ENCODE data around the gene CD59. TPM values are rescaled to one million over a fixed set of nuclear protein-coding genes. Genes with fewer than 3 reads are reported as not detected.

Gene CD59
- total and polyA plus RNA-seq, 10 of the 15 experiments (the other 5 are each of a cell fraction or from before 2014, with no cell fraction given), result 55.5 to 256 (median 181) TPM

DNA sequence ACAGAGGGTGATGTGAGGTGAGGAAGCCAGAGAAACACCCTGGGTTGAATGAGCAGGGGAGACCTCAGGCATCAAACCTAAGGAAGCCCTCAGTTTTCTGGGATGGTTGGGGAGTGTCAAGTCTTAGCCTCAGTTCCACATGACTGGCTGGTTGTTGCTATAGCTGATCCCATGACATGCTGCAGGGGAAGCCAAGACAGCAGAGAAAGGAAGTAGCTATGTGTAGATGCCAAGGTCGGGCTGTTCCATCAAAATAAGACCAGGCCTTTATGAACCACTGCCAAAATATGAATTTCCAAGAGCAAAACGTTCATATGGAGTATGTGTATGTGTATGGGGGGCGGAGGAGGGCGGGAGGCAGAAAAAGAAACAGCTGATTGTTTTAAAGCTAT, 11.6 kb downstream of the CD59 start:
- Histone ChIP-seq H3K4me1 (ENCODE audit: control insufficient read depth, insufficient read depth, low read length) (peaks cover 24% of the 10 kb centered on the region), H3K27ac (ENCODE audit: control insufficient read depth, insufficient read depth) (0 out of 2 replicates have a peak overlapping the region, but pooled peaks have one; percentile 9), H3K9me3 (replicated peaks; ENCODE audit: control insufficient read depth, insufficient read depth, low read length) (no peaks in the 10 kb centered on the region), H3K4me3 (no peak overlapping the region), H4K20me1 (ENCODE audit: control insufficient read depth, insufficient read depth) (no peaks in the 10 kb centered on the region), H2AFZ (ENCODE audit: control insufficient read depth, low read depth, low read length) (no peak overlapping the region), H3K4me2 (ENCODE audit: control insufficient read depth, insufficient read depth) (peak overlapping the region; percentile 65), H3K9ac (ENCODE audit: control insufficient read depth, insufficient read depth, low read length) (no peak overlapping the region), H3K36me3 (ENCODE audit: control insufficient read depth in 2 of 2, insufficient read depth in 2 of 2, low read length in 1 of 2) (peaks cover 9 to 16% of the 10 kb centered on the region in 2 experiments; a peak in 3 of 4 replicates), H3K27me3 (replicated peaks in 1 of 2; ENCODE audit: control insufficient read depth in 2 of 2, insufficient read depth in 2 of 2, low read length in 1 of 2) (no peaks in the 10 kb centered on the region), H3K79me2 (ENCODE audit: control insufficient read depth, insufficient read depth, low read length) (peaks cover 37% of the 10 kb centered on the region)
- no peak for DNase-seq (ENCODE audit: low read depth, low spot score)
- ChIA-PET RAD21 (ENCODE audit: unreplicated experiment) (interaction anchor here (0.7 to 2.4 kb wide), 5 partner anchors 9 to 138 kb away, joined by 3 to 21 read pairs (median 11); partner anchors contain the start of gene CD59), POLR2A (interaction anchor here (0.9 to 1.9 kb wide), 2 partner anchors 10 to 23 kb away, joined by 4 to 6 read pairs; no protein-coding TSS in a partner anchor), SMC1A (ENCODE audit: uncharacterized antibody, unreplicated experiment) (interaction anchor here (0.7 to 2.1 kb wide), 9 partner anchors 9 to 77 kb away, joined by 3 to 17 read pairs (median 3); partner anchors contain the start of gene FBXO3), CTCF (interaction anchor here (1.0 to 4.2 kb wide), 7 partner anchors 8 to 83 kb away, joined by 3 to 32 read pairs (median 4); no protein-coding TSS in a partner anchor)
- intact Hi-C loops (cut with micrococcal nuclease; ENCODE audit: unreplicated experiment), result no loop called here
- no TSS peak for BruUV-seq (replicated peaks)
- ATAC-seq, result peak; percentile 27
- FAIRE-seq, result no peak
- WGBS (ENCODE audit: insufficient coverage, insufficient replicate concordance, low lambda C conversion rate, missing lambda C conversion rate), result 96% methylated on average over 4 of the region's 4 CpGs
- in situ Hi-C loops (cut with MboI), result no loop called here
- TF ChIP-seq, protein P1, sequence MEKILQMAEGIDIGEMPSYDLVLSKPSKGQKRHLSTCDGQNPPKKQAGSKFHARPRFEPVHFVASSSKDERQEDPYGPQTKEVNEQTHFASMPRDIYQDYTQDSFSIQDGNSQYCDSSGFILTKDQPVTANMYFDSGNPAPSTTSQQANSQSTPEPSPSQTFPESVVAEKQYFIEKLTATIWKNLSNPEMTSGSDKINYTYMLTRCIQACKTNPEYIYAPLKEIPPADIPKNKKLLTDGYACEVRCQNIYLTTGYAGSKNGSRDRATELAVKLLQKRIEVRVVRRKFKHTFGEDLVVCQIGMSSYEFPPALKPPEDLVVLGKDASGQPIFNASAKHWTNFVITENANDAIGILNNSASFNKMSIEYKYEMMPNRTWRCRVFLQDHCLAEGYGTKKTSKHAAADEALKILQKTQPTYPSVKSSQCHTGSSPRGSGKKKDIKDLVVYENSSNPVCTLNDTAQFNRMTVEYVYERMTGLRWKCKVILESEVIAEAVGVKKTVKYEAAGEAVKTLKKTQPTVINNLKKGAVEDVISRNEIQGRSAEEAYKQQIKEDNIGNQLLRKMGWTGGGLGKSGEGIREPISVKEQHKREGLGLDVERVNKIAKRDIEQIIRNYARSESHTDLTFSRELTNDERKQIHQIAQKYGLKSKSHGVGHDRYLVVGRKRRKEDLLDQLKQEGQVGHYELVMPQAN (conservative IDR thresholded peaks at IDR 0.05), result no peak
- TF ChIP-seq TCF12 (IDR thresholded peaks at IDR 0.05; ENCODE audit: low read depth, low read length) (no peak), EGR1 (IDR thresholded peaks at IDR 0.05; ENCODE audit: borderline replicate concordance in 1 of 2, low read depth in 2 of 2, low read length in 2 of 2) (no peak), ASH2L (IDR thresholded peaks at IDR 0.05; ENCODE audit: borderline replicate concordance, low read depth) (no peak), RAD51 (IDR thresholded peaks at IDR 0.05) (no peak), TCF7 (IDR thresholded peaks at IDR 0.05; ENCODE audit: borderline replicate concordance) (no peak), ZNF274 (IDR thresholded peaks at IDR 0.05; ENCODE audit: insufficient read depth, insufficient read length) (no peak), MXI1 (IDR thresholded peaks at IDR 0.05; ENCODE audit: low read depth, low read length) (no peak)
- TF ChIP-seq, protein P2, sequence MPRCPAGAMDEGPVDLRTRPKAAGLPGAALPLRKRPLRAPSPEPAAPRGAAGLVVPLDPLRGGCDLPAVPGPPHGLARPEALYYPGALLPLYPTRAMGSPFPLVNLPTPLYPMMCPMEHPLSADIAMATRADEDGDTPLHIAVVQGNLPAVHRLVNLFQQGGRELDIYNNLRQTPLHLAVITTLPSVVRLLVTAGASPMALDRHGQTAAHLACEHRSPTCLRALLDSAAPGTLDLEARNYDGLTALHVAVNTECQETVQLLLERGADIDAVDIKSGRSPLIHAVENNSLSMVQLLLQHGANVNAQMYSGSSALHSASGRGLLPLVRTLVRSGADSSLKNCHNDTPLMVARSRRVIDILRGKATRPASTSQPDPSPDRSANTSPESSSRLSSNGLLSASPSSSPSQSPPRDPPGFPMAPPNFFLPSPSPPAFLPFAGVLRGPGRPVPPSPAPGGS (IDR thresholded peaks at IDR 0.05; ENCODE audit: borderline replicate concordance, insufficient read depth, low read depth, low read length, poor library complexity, severe bottlenecking), result no peak
- TF ChIP-seq, protein P3, sequence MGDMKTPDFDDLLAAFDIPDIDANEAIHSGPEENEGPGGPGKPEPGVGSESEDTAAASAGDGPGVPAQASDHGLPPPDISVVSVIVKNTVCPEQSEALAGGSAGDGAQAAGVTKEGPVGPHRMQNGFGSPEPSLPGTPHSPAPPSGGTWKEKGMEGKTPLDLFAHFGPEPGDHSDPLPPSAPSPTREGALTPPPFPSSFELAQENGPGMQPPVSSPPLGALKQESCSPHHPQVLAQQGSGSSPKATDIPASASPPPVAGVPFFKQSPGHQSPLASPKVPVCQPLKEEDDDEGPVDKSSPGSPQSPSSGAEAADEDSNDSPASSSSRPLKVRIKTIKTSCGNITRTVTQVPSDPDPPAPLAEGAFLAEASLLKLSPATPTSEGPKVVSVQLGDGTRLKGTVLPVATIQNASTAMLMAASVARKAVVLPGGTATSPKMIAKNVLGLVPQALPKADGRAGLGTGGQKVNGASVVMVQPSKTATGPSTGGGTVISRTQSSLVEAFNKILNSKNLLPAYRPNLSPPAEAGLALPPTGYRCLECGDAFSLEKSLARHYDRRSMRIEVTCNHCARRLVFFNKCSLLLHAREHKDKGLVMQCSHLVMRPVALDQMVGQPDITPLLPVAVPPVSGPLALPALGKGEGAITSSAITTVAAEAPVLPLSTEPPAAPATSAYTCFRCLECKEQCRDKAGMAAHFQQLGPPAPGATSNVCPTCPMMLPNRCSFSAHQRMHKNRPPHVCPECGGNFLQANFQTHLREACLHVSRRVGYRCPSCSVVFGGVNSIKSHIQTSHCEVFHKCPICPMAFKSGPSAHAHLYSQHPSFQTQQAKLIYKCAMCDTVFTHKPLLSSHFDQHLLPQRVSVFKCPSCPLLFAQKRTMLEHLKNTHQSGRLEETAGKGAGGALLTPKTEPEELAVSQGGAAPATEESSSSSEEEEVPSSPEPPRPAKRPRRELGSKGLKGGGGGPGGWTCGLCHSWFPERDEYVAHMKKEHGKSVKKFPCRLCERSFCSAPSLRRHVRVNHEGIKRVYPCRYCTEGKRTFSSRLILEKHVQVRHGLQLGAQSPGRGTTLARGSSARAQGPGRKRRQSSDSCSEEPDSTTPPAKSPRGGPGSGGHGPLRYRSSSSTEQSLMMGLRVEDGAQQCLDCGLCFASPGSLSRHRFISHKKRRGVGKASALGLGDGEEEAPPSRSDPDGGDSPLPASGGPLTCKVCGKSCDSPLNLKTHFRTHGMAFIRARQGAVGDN (IDR thresholded peaks at IDR 0.05), result no peak
- TF ChIP-seq, protein P4, sequence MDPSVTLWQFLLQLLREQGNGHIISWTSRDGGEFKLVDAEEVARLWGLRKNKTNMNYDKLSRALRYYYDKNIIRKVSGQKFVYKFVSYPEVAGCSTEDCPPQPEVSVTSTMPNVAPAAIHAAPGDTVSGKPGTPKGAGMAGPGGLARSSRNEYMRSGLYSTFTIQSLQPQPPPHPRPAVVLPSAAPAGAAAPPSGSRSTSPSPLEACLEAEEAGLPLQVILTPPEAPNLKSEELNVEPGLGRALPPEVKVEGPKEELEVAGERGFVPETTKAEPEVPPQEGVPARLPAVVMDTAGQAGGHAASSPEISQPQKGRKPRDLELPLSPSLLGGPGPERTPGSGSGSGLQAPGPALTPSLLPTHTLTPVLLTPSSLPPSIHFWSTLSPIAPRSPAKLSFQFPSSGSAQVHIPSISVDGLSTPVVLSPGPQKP (IDR thresholded peaks at IDR 0.05; ENCODE audit: low read depth, low read length), result no peak
- TF ChIP-seq, protein P5, sequence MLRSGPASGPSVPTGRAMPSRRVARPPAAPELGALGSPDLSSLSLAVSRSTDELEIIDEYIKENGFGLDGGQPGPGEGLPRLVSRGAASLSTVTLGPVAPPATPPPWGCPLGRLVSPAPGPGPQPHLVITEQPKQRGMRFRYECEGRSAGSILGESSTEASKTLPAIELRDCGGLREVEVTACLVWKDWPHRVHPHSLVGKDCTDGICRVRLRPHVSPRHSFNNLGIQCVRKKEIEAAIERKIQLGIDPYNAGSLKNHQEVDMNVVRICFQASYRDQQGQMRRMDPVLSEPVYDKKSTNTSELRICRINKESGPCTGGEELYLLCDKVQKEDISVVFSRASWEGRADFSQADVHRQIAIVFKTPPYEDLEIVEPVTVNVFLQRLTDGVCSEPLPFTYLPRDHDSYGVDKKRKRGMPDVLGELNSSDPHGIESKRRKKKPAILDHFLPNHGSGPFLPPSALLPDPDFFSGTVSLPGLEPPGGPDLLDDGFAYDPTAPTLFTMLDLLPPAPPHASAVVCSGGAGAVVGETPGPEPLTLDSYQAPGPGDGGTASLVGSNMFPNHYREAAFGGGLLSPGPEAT (IDR thresholded peaks at IDR 0.05; ENCODE audit: low read depth), result no peak
